Tibial nerve (tissue), 4 donors: ENCODE measurements around the gene NEK5. TPM values are rescaled to one million over a fixed set of nuclear protein-coding genes. Genes with fewer than 3 reads are reported as not detected.

Experiments
- DNase-seq, 2 donors: peaks; one replicate each; pipeline ENCODE4 v3.0.0-alpha.2; 2019; ENCODE audit warnings: low spot score in 2 of 2
- H3K27ac ChIP-seq, 4 donors: fragments of 200-600 bp; sonication (generic) in 3 of 4; one replicate each; pipeline ENCODE4 v1.5.1; 2017 to 2019; ENCODE audit warnings: mild to moderate bottlenecking in 1 of 4
- H3K27me3 ChIP-seq, 2 donors: fragments of 200-600 bp; sonication (generic) in 1 of 2; one replicate each; pipeline versions ENCODE4 v1.5.1 to v1.6.0; 2017 to 2019
- H3K36me3 ChIP-seq, 3 donors: fragments of 200-600 bp; sonication (generic); one replicate each; pipeline ENCODE4 v1.5.1; 2018 to 2019
- H3K4me1 ChIP-seq, 4 donors: fragments of 200-600 bp; sonication (generic) in 3 of 4; one replicate each; pipeline ENCODE4 v1.5.1; 2017 to 2019
- H3K4me3 ChIP-seq, 4 donors: fragments of 200-600 bp; sonication (generic) in 3 of 4; one replicate each; pipeline ENCODE4 v1.5.1; 2017 to 2019; ENCODE audit warnings: mild to moderate bottlenecking in 1 of 4, moderate library complexity in 1 of 4
- H3K9me3 ChIP-seq, 4 donors: fragments of 200-600 bp; sonication (generic) in 3 of 4; one replicate each; pipeline ENCODE4 v1.5.1; 2017 to 2019
- EP300 ChIP-seq, 2 donors: sonication (generic); formaldehyde crosslinking; IDR thresholded peaks; one replicate each; pipeline ENCODE4 v1.6.1; 2017; ENCODE audit warnings: antibody characterized with exemption in 2 of 2, mild to moderate bottlenecking in 1 of 2
- POLR2A ChIP-seq, 2 donors: fragments of 450-650 bp; IDR thresholded peaks; one replicate each; pipeline ENCODE4 v1.6.1; 2017; ENCODE audit warnings: antibody characterized with exemption in 2 of 2, mild to moderate bottlenecking in 2 of 2, moderate library complexity in 2 of 2
- WGBS, 2 donors: methylation state at CpG; one replicate each; pipeline ENCODE4 v1.1.5; 2018; 5-methylcytosine and 5-hydroxymethylcytosine counted together
- total RNA-seq, 4 donors: library from RNA; depleted of rRNA; stranded (reverse); fragments of >200 nt; gene quantifications; one replicate each; pipeline ENCODE4 v1.1.0, GENCODE V29; 2016
- TF ChIP-seq, protein P1 (sequence below), 5 experiments: fragments of 200-600 bp in 3 of 5; fragments of 450-650 bp in 2 of 5; sonication (generic) in 3 of 5; IDR thresholded peaks; one replicate each; pipeline ENCODE4 v1.5.1; 2016 to 2019; ENCODE audit warnings: antibody characterized with exemption in 5 of 5, mild to moderate bottlenecking in 3 of 5, moderate library complexity in 2 of 5

The NEK5 gene
- total RNA-seq, 4 donors from 2014 or later, result 0.30 to 0.66 (median 0.61) TPM

DNA sequence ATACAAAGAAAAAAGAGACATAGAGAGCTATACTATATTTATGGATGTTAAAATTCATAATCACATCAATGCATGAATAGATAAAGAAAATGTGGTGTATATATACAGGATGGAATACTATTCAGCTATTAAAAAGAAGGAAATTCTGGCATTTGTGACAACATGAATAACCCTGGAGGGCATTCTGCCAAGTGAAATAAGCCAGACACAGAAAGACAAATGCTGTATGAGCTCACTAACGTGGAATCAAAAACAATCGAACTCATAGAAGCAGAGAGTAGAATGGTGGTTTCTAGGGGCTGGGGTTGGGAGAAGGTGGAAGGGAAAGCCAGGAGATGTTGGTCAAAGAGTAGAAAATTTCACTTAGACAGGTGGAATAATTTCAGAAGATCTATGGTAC lies 80.4 kb downstream of the NEK5 start:
- no peak overlapping the region for H3K4me3 ChIP-seq
- H3K36me3 ChIP-seq, result peaks cover 0 to 7% (median 0%) of the 10 kb centered on the region in 3 donors
- no peaks in the 10 kb centered on the region for H3K4me1 ChIP-seq
- WGBS, 2 donors, result 47 to 70% methylated on average over 2 of the region's 2 CpGs
- TF ChIP-seq, protein P1, sequence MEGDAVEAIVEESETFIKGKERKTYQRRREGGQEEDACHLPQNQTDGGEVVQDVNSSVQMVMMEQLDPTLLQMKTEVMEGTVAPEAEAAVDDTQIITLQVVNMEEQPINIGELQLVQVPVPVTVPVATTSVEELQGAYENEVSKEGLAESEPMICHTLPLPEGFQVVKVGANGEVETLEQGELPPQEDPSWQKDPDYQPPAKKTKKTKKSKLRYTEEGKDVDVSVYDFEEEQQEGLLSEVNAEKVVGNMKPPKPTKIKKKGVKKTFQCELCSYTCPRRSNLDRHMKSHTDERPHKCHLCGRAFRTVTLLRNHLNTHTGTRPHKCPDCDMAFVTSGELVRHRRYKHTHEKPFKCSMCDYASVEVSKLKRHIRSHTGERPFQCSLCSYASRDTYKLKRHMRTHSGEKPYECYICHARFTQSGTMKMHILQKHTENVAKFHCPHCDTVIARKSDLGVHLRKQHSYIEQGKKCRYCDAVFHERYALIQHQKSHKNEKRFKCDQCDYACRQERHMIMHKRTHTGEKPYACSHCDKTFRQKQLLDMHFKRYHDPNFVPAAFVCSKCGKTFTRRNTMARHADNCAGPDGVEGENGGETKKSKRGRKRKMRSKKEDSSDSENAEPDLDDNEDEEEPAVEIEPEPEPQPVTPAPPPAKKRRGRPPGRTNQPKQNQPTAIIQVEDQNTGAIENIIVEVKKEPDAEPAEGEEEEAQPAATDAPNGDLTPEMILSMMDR (IDR thresholded peaks at IDR 0.05), result no peak
- TF ChIP-seq POLR2A (IDR thresholded peaks at IDR 0.05), result no peak
- peaks cover 0 to 54% (median 3%) of the 10 kb centered on the region in 4 donors for H3K9me3 ChIP-seq
- no peak overlapping the region for H3K27ac ChIP-seq
- no peaks in the 10 kb centered on the region for H3K27me3 ChIP-seq
- no peak for DNase-seq

DNA sequence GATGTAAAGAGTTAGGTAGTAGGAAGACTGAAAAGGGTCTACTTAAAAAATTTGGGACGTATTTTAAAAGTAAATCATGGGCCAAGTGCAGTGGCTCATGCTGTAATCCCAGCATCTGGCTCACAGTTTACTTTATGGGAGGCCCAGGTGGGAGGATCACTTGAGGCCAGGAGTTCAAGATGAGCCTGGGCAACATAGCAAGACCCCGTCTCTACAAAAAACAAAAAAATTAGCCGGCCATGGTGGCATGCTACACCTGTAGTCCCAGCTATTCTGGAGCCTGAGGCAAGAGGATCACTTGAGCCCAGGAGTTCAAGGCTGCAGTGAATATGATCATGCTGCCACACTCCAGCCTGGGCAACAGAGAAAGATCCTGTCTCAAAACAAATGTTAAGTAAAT lies 81.4 kb downstream of the NEK5 start:
- H3K4me3 ChIP-seq, result no peak overlapping the region
- 91 to 96% methylated on average over 3 of the region's 3 CpGs for WGBS, 2 donors
- TF ChIP-seq, protein P1 (IDR thresholded peaks at IDR 0.05), result no peak
- TF ChIP-seq EP300 (IDR thresholded peaks at IDR 0.05), result no peak
- no peak for TF ChIP-seq POLR2A (IDR thresholded peaks at IDR 0.05)
- no peaks in the 10 kb centered on the region for H3K4me1 ChIP-seq
- peaks cover 0 to 52% (median 2%) of the 10 kb centered on the region in 4 donors for H3K9me3 ChIP-seq
- no peaks in the 10 kb centered on the region for H3K27me3 ChIP-seq
- H3K27ac ChIP-seq, result no peak overlapping the region
- DNase-seq, result no peak
- peaks cover 0 to 7% (median 0%) of the 10 kb centered on the region in 3 donors for H3K36me3 ChIP-seq

DNA sequence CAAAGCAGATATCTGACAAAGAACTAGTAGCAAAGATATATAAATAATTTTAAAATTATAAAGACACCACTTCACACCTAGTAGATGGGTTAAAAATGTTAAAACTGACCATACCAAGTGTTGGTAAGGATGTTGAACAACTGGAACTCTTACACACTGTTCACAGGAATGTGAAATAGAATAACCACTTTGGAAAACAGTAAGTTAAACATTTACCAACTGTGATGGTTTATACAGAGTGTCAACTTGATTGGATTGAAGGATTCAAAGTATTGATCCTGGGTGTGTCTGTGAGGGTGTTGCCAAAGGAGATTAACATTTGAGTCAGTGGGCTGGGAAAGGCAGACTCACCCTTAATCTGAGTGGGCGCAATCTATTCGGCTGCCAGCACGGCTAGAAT lies 85.2 kb downstream of the NEK5 start:
- peaks cover 0 to 7% (median 0%) of the 10 kb centered on the region in 3 donors for H3K36me3 ChIP-seq
- TF ChIP-seq, protein P1 (IDR thresholded peaks at IDR 0.05), result no peak
- TF ChIP-seq EP300 (IDR thresholded peaks at IDR 0.05), result no peak
- no peak for TF ChIP-seq POLR2A (IDR thresholded peaks at IDR 0.05)
- H3K4me3 ChIP-seq, result no peak overlapping the region
- no peak for DNase-seq
- H3K27ac ChIP-seq, result no peak overlapping the region
- peaks cover 0 to 29% (median 3%) of the 10 kb centered on the region in 4 donors for H3K9me3 ChIP-seq
- 91 to 98% methylated on average over 3 of the region's 3 CpGs for WGBS, 2 donors
- no peaks in the 10 kb centered on the region for H3K27me3 ChIP-seq
- no peaks in the 10 kb centered on the region for H3K4me1 ChIP-seq

DNA sequence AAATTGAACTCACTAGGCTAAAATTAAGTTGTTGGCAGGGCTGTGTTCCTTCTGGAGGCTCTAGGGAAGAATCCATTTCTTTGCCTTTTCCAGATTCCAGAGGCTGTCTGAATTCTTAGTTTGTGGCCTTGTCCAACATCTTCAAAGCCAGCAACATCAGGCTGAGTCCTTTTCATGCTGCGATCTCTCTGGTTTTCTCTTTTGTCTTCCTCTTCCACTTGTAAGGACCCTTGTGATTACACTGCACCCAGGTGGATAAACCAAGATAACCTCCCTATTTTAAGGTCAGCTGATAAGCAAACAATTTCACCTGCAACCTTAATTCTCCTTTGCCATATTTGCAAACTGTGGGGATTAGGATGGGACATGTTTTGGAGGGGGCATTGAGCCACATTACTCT lies 92.8 kb downstream of the NEK5 start:
- H3K27ac ChIP-seq, result no peak overlapping the region
- no peak for DNase-seq
- WGBS, 2 donors, result 77 to 89% methylated on average over 1 of the region's 1 CpG
- no peaks in the 10 kb centered on the region for H3K9me3 ChIP-seq
- no peak overlapping the region for H3K4me3 ChIP-seq
- no peaks in the 10 kb centered on the region for H3K4me1 ChIP-seq
- peaks cover 0 to 13% (median 0%) of the 10 kb centered on the region in 3 donors for H3K36me3 ChIP-seq
- TF ChIP-seq EP300 (IDR thresholded peaks at IDR 0.05), result no peak
- no peak for TF ChIP-seq POLR2A (IDR thresholded peaks at IDR 0.05)
- TF ChIP-seq, protein P1 (IDR thresholded peaks at IDR 0.05), result no peak
- no peaks in the 10 kb centered on the region for H3K27me3 ChIP-seq

DNA sequence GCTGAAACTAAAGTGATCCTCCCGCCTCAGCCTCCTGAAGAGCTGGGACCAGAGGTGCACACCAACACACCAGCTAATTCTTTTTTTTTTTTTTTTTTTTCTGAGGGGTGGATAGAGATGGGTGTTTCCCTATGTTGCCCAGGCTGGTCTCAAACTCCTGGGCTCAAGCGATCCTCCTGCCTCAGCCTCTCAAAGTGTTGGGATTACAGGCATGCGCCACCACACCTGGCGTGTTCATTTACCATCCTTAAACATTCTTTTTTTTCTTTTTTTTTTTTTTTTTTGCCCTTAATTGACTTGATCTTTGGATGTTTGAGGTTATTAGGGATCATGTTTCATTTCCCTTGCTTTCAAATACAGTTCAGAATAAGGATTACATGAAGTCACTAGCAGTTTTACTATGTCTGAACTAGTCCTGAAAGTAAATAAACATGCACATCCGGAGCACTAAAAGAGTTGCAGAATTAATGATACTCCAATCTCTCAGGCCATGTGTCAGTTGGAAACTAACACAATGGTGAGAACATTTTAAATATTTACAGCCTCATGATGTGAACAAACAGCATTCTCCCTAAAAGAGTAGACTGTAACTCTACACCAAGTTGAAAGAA lies 94.2 kb downstream of the NEK5 start:
- H3K4me1 ChIP-seq, result no peaks in the 10 kb centered on the region
- no peak overlapping the region for H3K4me3 ChIP-seq
- TF ChIP-seq EP300 (IDR thresholded peaks at IDR 0.05) (no peak), POLR2A (IDR thresholded peaks at IDR 0.05) (no peak)
- TF ChIP-seq, protein P1 (IDR thresholded peaks at IDR 0.05), result no peak
- no peak for DNase-seq
- H3K27ac ChIP-seq, result no peak overlapping the region
- H3K9me3 ChIP-seq, result peaks cover 0 to 3% (median 0%) of the 10 kb centered on the region in 4 donors
- 89 to 94% methylated on average over 5 of the region's 5 CpGs for WGBS, 2 donors
- peaks cover 0 to 21% (median 0%) of the 10 kb centered on the region in 3 donors for H3K36me3 ChIP-seq
- no peaks in the 10 kb centered on the region for H3K27me3 ChIP-seq
